ENCODE measurements around the gene FAM210A. TPM values are rescaled to one million over a fixed set of nuclear protein-coding genes. Genes with fewer than 3 reads are reported as not detected.

The FAM210A gene
- total and polyA plus RNA-seq, 9 of the 15 experiments (the other 6 are each of a cell fraction or from before 2014, with no cell fraction given), result 8.3 to 41.7 (median 19.1) TPM

DNA sequence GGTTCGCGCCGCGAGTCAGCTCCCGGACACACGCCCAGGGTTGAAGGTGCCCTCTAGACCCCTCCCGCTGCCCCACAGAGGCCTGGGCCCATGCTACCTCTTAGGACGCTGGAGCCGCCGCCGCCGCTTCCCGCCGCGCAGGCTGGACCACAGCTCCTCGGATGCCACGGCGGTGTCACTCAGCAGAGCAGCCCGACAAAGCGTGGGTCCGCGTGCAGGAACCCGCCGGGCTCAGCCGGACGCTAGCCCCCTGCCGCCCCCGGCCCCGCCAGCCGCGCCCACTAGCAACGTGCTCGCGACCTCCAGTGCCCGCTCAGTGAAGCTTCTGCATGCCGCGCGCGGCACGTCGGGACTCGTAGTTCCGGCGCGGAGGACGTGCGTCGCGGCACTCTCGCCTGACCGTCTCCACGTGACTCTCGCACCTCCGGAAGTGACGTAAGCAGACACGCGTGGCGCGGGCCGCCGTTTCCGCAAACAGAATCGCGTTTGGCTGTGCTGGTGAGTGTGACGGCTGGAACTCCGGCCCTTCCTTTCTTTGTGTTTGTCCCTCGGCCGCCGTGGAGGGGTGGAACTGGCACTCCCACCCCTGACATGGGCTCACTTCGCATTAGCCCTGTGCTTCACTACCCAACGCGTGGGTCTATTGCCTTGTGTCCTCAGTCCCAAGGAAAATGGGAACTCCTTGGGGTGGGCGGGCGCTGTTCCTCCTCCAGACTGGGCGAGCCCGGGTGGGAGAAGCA, at the start of gene FAM210A, which contains the start of gene RNMT (continued):
- TF ChIP-seq HNRNPLL (IDR thresholded peaks at IDR 0.05; ENCODE audit: low read depth, low read length, poor library complexity, severe bottlenecking), result peak; percentile 97
- TF ChIP-seq KAT2B (IDR thresholded peaks at IDR 0.05; ENCODE audit: low read depth, low read length), result no peak
- TF ChIP-seq ZNF436 (CRISPR knock-in tag; IDR thresholded peaks at IDR 0.05), result no peak
- TF ChIP-seq ATF7 (IDR thresholded peaks at IDR 0.05), result peak; percentile 95
- 0 out of 2 replicates have a peak, but pooled peaks have one; percentile 32 for TF ChIP-seq FOXP4 (CRISPR knock-in tag; IDR thresholded peaks at IDR 0.05; ENCODE audit: borderline replicate concordance)
- TF ChIP-seq HMGN3 (IDR thresholded peaks at IDR 0.05; ENCODE audit: borderline replicate concordance, extremely low read depth, insufficient read length, low read depth, low read length), result peak; percentile 53
- TF ChIP-seq FOXM1 (IDR thresholded peaks at IDR 0.05; ENCODE audit: low read depth), result no peak
- TF ChIP-seq FOXM1 (CRISPR knock-in tag; IDR thresholded peaks at IDR 0.05; ENCODE audit: low read depth), result 0 out of 2 replicates have a peak, but pooled peaks have one; percentile 54
- TF ChIP-seq CREM (IDR thresholded peaks at IDR 0.05; ENCODE audit: low read depth), result peak; percentile 100
- TF ChIP-seq NR2C2 (CRISPR knock-in tag; IDR thresholded peaks at IDR 0.05), result no peak; the same call in 1 of the 2 replicates
- TF ChIP-seq NR2C2 (tag; IDR thresholded peaks at IDR 0.05), result peak; percentile 92
- peak in 1 of 2 experiments; percentile 70; a peak in 2 of 4 replicates for TF ChIP-seq CSDE1 (IDR thresholded peaks at IDR 0.05)
- peak; percentile 76 for TF ChIP-seq PHF20 (IDR thresholded peaks at IDR 0.05; ENCODE audit: partially characterized antibody)
- no peak for TF ChIP-seq FOXP1 (CRISPR knock-in tag; IDR thresholded peaks at IDR 0.05)
- TF ChIP-seq BRD9 (IDR thresholded peaks at IDR 0.05; ENCODE audit: low read depth, partially characterized antibody), result no peak
- TF ChIP-seq ZFX (CRISPR knock-in tag; IDR thresholded peaks at IDR 0.05), result peak; percentile 75
- peak in 1 of 2 experiments; percentile 46; a peak in 1 of 4 replicates for TF ChIP-seq ZMIZ1 (IDR thresholded peaks at IDR 0.05; ENCODE audit: low read depth in 2 of 2, low read length in 2 of 2)
- 0 out of 2 replicates have a peak, but pooled peaks have one; percentile 46 for TF ChIP-seq ZNF282 (CRISPR knock-in tag; IDR thresholded peaks at IDR 0.05)
- TF ChIP-seq, protein P1, sequence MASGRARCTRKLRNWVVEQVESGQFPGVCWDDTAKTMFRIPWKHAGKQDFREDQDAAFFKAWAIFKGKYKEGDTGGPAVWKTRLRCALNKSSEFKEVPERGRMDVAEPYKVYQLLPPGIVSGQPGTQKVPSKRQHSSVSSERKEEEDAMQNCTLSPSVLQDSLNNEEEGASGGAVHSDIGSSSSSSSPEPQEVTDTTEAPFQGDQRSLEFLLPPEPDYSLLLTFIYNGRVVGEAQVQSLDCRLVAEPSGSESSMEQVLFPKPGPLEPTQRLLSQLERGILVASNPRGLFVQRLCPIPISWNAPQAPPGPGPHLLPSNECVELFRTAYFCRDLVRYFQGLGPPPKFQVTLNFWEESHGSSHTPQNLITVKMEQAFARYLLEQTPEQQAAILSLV (tag; IDR thresholded peaks at IDR 0.05), result no peak

All from K562 (cell line).